ENCODE measurements around the gene FBXW11. TPM values are rescaled to one million over a fixed set of nuclear protein-coding genes. Genes with fewer than 3 reads are reported as not detected.

The FBXW11 gene
- total RNA-seq, 1 experiment from 2014 or later, result 54.8 TPM

DNA sequence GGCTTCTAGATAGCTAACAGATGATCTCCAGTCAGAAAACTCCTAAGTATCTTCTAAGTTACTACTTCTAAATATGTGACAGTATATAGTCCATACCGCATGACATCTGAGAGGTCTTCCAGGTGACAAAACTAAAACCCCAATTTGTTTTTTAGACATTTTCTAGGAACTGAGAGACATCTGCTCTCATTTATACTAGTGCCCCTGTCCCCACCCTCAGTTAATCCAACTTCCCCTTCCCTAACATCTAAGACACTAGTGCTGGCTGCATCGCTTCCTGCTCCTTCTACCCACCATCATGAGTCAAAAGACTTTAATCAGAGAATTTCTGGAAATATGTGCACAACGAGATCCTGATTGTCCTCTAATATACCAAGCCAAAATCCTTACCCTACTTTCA, 37.9 kb downstream of the FBXW11 start:
- peaks cover 95% of the 10 kb centered on the region for H3K79me2 ChIP-seq (ENCODE audit: low read depth)
- TF ChIP-seq EZH2 (IDR thresholded peaks at IDR 0.05; ENCODE audit: low read depth), result no peak
- TF ChIP-seq, protein P1, sequence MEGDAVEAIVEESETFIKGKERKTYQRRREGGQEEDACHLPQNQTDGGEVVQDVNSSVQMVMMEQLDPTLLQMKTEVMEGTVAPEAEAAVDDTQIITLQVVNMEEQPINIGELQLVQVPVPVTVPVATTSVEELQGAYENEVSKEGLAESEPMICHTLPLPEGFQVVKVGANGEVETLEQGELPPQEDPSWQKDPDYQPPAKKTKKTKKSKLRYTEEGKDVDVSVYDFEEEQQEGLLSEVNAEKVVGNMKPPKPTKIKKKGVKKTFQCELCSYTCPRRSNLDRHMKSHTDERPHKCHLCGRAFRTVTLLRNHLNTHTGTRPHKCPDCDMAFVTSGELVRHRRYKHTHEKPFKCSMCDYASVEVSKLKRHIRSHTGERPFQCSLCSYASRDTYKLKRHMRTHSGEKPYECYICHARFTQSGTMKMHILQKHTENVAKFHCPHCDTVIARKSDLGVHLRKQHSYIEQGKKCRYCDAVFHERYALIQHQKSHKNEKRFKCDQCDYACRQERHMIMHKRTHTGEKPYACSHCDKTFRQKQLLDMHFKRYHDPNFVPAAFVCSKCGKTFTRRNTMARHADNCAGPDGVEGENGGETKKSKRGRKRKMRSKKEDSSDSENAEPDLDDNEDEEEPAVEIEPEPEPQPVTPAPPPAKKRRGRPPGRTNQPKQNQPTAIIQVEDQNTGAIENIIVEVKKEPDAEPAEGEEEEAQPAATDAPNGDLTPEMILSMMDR (conservative IDR thresholded peaks at IDR 0.05), result no peak
- POLR2A ChIA-PET (ENCODE audit: unreplicated experiment), result no interaction called here
- H3K9me3 ChIP-seq (ENCODE audit: insufficient read depth, low read depth), result no peaks in the 10 kb centered on the region
- H4K20me1 ChIP-seq (ENCODE audit: insufficient read depth), result peaks cover 23% of the 10 kb centered on the region
- no peaks in the 10 kb centered on the region for H3K9me2 ChIP-seq (ENCODE audit: insufficient read depth)
- no peak overlapping the region for H3K4me3 ChIP-seq
- H3K36me3 ChIP-seq (ENCODE audit: low read depth), result no peaks in the 10 kb centered on the region
- no peak for DNase-seq
- H3F3A ChIP-seq (ENCODE audit: insufficient read depth, low read depth), result peaks cover 3% of the 10 kb centered on the region; the same call in 1 of the 2 replicates
- BruUV-seq (replicated peaks), result no TSS peak
- intact Hi-C loops (cut with micrococcal nuclease; ENCODE audit: unreplicated experiment), result no loop called here
- H3K4me1 ChIP-seq (replicated peaks; ENCODE audit: insufficient read depth), result no peaks in the 10 kb centered on the region
- H3K27ac ChIP-seq, result no peak overlapping the region
- no peak overlapping the region for H3K4me2 ChIP-seq
- CTCF ChIA-PET, result no interaction called here
- H3K27me3 ChIP-seq (ENCODE audit: insufficient read depth, low read depth), result no peaks in the 10 kb centered on the region
- no peak overlapping the region for H2AFZ ChIP-seq

DNA sequence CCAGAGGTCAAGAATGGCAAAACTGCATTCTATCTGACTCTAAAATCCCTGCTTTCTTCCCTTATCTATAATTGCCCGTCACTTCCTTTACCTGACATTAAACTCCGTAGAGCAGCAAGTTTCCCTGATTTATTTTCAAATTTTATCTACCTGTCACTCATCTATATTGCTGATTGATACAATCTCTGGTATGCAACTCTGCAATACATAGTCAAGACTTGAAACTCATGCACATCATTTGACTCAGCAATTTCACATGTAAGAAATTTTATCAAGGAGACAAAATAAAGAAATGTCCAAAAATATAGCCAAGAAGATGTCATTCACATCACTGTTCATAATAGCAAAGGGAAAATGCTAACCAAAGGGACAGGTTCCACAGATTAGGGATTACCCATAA, 39.5 kb downstream of the FBXW11 start:
- Histone ChIP-seq H2AFZ (no peak overlapping the region), H3K4me1 (replicated peaks; ENCODE audit: insufficient read depth) (no peaks in the 10 kb centered on the region), H3K27ac (no peak overlapping the region), H3K4me3 (no peak overlapping the region), H3K27me3 (ENCODE audit: insufficient read depth, low read depth) (no peaks in the 10 kb centered on the region), H3K79me2 (ENCODE audit: low read depth) (peaks cover 98% of the 10 kb centered on the region), H3K9me2 (ENCODE audit: insufficient read depth) (no peaks in the 10 kb centered on the region), H4K20me1 (ENCODE audit: insufficient read depth) (peaks cover 28% of the 10 kb centered on the region), H3K9me3 (ENCODE audit: insufficient read depth, low read depth) (no peaks in the 10 kb centered on the region), H3F3A (ENCODE audit: insufficient read depth, low read depth) (peaks cover 3% of the 10 kb centered on the region; the same call in 1 of the 2 replicates), H3K36me3 (ENCODE audit: low read depth) (no peaks in the 10 kb centered on the region), H3K4me2 (no peak overlapping the region)
- intact Hi-C loops (cut with micrococcal nuclease; ENCODE audit: unreplicated experiment), result no loop called here
- no TSS peak for BruUV-seq (replicated peaks)
- POLR2A ChIA-PET (ENCODE audit: unreplicated experiment), result no interaction called here
- no peak for DNase-seq
- TF ChIP-seq, protein P1 (conservative IDR thresholded peaks at IDR 0.05), result no peak
- no peak for TF ChIP-seq EZH2 (IDR thresholded peaks at IDR 0.05; ENCODE audit: low read depth)
- CTCF ChIA-PET, result no interaction called here

DNA sequence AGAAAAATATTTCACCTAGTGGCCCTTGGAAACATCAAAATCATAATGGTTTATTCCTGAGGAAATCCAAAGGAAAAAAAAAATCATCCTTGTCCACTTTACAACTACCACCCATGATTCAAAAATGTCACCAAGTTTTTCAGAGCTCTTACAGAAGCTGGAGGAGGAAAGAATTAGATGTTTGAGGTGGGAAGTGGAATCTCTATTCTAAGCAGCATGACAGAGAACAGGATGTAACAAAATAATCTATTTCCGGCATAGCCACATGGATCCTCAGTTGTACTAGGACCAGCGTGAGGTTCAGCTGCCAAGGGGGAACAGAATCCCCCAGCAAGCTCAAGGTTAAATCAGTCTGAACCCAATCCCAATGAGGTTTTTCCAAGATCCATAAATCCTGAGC, 40.2 kb downstream of the FBXW11 start:
- no peak overlapping the region for H3K4me3 ChIP-seq
- no peak overlapping the region for H3K4me2 ChIP-seq
- H3K9me3 ChIP-seq (ENCODE audit: insufficient read depth, low read depth), result no peaks in the 10 kb centered on the region
- H3K27me3 ChIP-seq (ENCODE audit: insufficient read depth, low read depth), result no peaks in the 10 kb centered on the region
- no peak overlapping the region for H3K27ac ChIP-seq
- no peak overlapping the region for H2AFZ ChIP-seq
- H3K79me2 ChIP-seq (ENCODE audit: low read depth), result peaks cover 98% of the 10 kb centered on the region
- TF ChIP-seq, protein P1 (conservative IDR thresholded peaks at IDR 0.05), result no peak
- no peak for TF ChIP-seq EZH2 (IDR thresholded peaks at IDR 0.05; ENCODE audit: low read depth)
- no TSS peak for BruUV-seq (replicated peaks)
- H3K4me1 ChIP-seq (replicated peaks; ENCODE audit: insufficient read depth), result no peaks in the 10 kb centered on the region
- no peaks in the 10 kb centered on the region for H3K36me3 ChIP-seq (ENCODE audit: low read depth)
- CTCF ChIA-PET, result no interaction called here
- peaks cover 28% of the 10 kb centered on the region for H4K20me1 ChIP-seq (ENCODE audit: insufficient read depth)
- POLR2A ChIA-PET (ENCODE audit: unreplicated experiment), result no interaction called here
- peaks cover 3% of the 10 kb centered on the region; the same call in 1 of the 2 replicates for H3F3A ChIP-seq (ENCODE audit: insufficient read depth, low read depth)
- no peak for DNase-seq
- H3K9me2 ChIP-seq (ENCODE audit: insufficient read depth), result no peaks in the 10 kb centered on the region
- intact Hi-C loops (cut with micrococcal nuclease; ENCODE audit: unreplicated experiment), result no loop called here
